AG04450 (cell line): ENCODE data around the gene PNKD. TPM values are rescaled to one million over a fixed set of nuclear protein-coding genes. Genes with fewer than 3 reads are reported as not detected.

ENCODE experiments used
- CTCF ChIA-PET: fragments of 300-600, 350-600 bp; formaldehyde crosslinking; extraction: SDS; loops from one replicate; lab custom pipeline; 2022; ENCODE audit warnings: antibody characterized with exemption, inconsistent platforms; lab: Charles Lee
- POLR2A ChIA-PET: fragments of 350-600 bp; formaldehyde crosslinking; extraction: SDS; loops from one replicate; lab custom pipeline; 2021; ENCODE audit warnings: antibody characterized with exemption, inconsistent platforms; lab: Yijun Ruan, JAX
- DNase-seq: peaks from one replicate; pipeline ENCODE4 v3.0.0-alpha.2; 2011; ENCODE audit warnings: low read depth, low spot score
- H3K27ac ChIP-seq: one replicate; pipeline ENCODE4 v1.5.1; 2012; ENCODE audit warnings: low read depth, low read length, control low read depth
- H3K27me3 ChIP-seq: one replicate; pipeline ENCODE4 v1.6.0; 2012; ENCODE audit warnings: low read length; ENCODE audit not compliant: control insufficient read depth, insufficient read depth
- H3K4me3 ChIP-seq: 2 replicates; pipeline ENCODE4 v1.5.1; 2011; ENCODE audit warnings: mild to moderate bottlenecking, low read depth, low read length, control low read depth
- H3K9me3 ChIP-seq: 2 replicates; pipeline ENCODE4 v1.5.1; 2012; ENCODE audit warnings: low read length; ENCODE audit not compliant: control insufficient read depth, insufficient read depth
- CTCF ChIP-seq: IDR thresholded peaks from 2 replicates; pipeline ENCODE4 v1.5.1; 2011; ENCODE audit warnings: low read depth, low read length, control low read depth, inconsistent platforms
- polyA plus RNA-seq: library from polyadenylated mRNA; depleted of rRNA; stranded (reverse); fragments of >200 nt; gene quantifications from 2 replicates; pipeline ENCODE4 v1.2.3, GENCODE V29; 2011

PNKD gene
- polyA plus RNA-seq, 1 experiment: 32.1 TPM

GRCh38 chr2:218298314-218298875 lies 28.1 kb downstream of the PNKD start:
- Histone ChIP-seq H3K27me3 (no peaks in the 10 kb centered on the region), H3K27ac (no peak overlapping the region), H3K9me3 (no peaks in the 10 kb centered on the region), H3K4me3 (no peak overlapping the region)
- DNase-seq: no peak
- ChIA-PET CTCF (interaction anchor here (0.6 to 5.1 kb wide), 3 partner anchors 58 to 168 kb away, joined by 3 to 49 read pairs (median 7); partner anchors contain the start of gene CATIP), POLR2A (interaction anchor here (1.4 kb wide), 1 partner anchor 98 kb away, joined by 5 read pairs; no protein-coding TSS in a partner anchor)
- TF ChIP-seq CTCF: no peak

- ChIA-PET CTCF (interaction anchor here (0.5 to 5.1 kb wide), 3 partner anchors 28 to 283 kb away, joined by 3 to 49 read pairs (median 5); no protein-coding TSS in a partner anchor), POLR2A (no interaction called here)
- no peak for TF ChIP-seq CTCF
- no peaks in the 10 kb centered on the region for H3K27me3 ChIP-seq
- no peak for DNase-seq
- H3K4me3 ChIP-seq: no peak overlapping the region
- H3K9me3 ChIP-seq: no peaks in the 10 kb centered on the region
- no peak overlapping the region for H3K27ac ChIP-seq
Measured at GRCh38 chr2:218300141-218300540, 29.8 kb downstream of the PNKD start.

GRCh38 chr2:218301176-218301819 lies 31.0 kb downstream of the PNKD start:
- Histone ChIP-seq H3K4me3 (no peak overlapping the region), H3K9me3 (no peaks in the 10 kb centered on the region), H3K27ac (no peak overlapping the region), H3K27me3 (peaks cover 3% of the 10 kb centered on the region)
- peak; percentile 66 for DNase-seq
- ChIA-PET POLR2A (no interaction called here), CTCF (interaction anchor here (0.5 to 5.1 kb wide), 27 partner anchors 8 to 532 kb away, joined by 3 to 67 read pairs (median 6); partner anchors contain the start of genes CATIP, CTDSP1, PNKD and TMBIM1)
- TF ChIP-seq CTCF: peak; percentile 95

- TF ChIP-seq CTCF: no peak
- H3K9me3 ChIP-seq: no peaks in the 10 kb centered on the region
- no peak overlapping the region for H3K4me3 ChIP-seq
- DNase-seq: no peak
- ChIA-PET POLR2A (no interaction called here), CTCF (interaction anchor here (4.3 kb wide), 1 partner anchor 52 kb away, joined by 67 read pairs; the partner anchor contains the start of gene CATIP)
- H3K27me3 ChIP-seq: peaks cover 10% of the 10 kb centered on the region
- H3K27ac ChIP-seq: no peak overlapping the region
Measured at GRCh38 chr2:218305383-218305782, 35.1 kb downstream of the PNKD start.
